Femur (tissue), 1 donor: Measurements from ENCODE around the gene ZNF263.

ENCODE experiments used
- DNase-seq: peaks from one replicate; pipeline ENCODE4 v3.0.0-alpha.2; 2017

Gene ZNF263

DNA sequence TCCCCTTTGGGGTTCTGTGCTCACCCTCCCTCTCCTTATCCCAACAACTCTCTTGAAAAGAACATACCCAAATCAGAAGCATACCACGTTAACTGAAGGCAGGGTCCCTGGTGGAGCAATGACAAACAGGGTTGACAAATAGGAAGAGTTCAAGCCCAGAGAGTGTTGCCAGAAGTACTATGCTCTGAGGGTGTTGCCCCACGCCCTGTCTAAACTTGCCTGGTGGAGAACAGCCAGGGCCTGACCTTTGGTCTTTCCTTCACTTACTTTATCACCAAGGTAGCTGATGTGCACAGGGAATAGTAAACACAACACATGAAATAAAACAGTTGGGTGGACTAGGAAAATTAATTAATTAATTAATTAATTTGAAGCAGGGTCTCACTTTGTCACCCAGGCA lies 45.4 kb downstream of the ZNF263 start:
- DNase-seq: no peak
